ENCODE measurements around the gene TACR3. TPM values are rescaled to one million over a fixed set of nuclear protein-coding genes. Genes with fewer than 3 reads are reported as not detected.

The TACR3 gene
- total and polyA plus RNA-seq, 2 of the 4 experiments (the other 2 are of a cell fraction), result not detected

GRCh38 chr4:103757631-103758030, 37.8 kb upstream of the TACR3 start:
- no peaks in the 10 kb centered on the region for H3K9me1 ChIP-seq (ENCODE audit: insufficient read depth, low read length)
- in situ Hi-C loops (cut with MboI; ENCODE audit: low sequenced_read_pairs), result no loop called here
- H3K9me3 ChIP-seq (ENCODE audit: control insufficient read depth, insufficient read depth, low read length), result peaks cover 12% of the 10 kb centered on the region; the same call in 1 of the 2 replicates
- H4K5ac ChIP-seq (ENCODE audit: low read depth, low read length), result no peak overlapping the region
- H2BK20ac ChIP-seq (ENCODE audit: low read depth, low read length), result no peak overlapping the region
- no peak overlapping the region for H3K56ac ChIP-seq (ENCODE audit: extremely low read depth, insufficient read depth, low read length)
- ChIA-PET POLR2A (ENCODE audit: unreplicated experiment) (no interaction called here), CTCF (no interaction called here)
- H3K27ac ChIP-seq (ENCODE audit: insufficient read depth, low read length), result no peak overlapping the region
- H3K14ac ChIP-seq (replicated peaks; ENCODE audit: low read depth, low read length), result no peak overlapping the region
- no peak overlapping the region for H3K23ac ChIP-seq (ENCODE audit: low read depth, low read length)
- no CpG with 5 or more reads among the region's 2 CpGs for WGBS, 2 experiments (ENCODE audit: extremely low coverage in 2 of 2, insufficient read length in 1 of 2)
- H3K4ac ChIP-seq (ENCODE audit: low read depth, low read length), result no peak overlapping the region
- no peak overlapping the region for H3K18ac ChIP-seq (ENCODE audit: low read depth, low read length)
- H4K20me1 ChIP-seq (ENCODE audit: insufficient read depth, low read length), result no peaks in the 10 kb centered on the region
- intact Hi-C loops (cut with micrococcal nuclease), result no loop called here
- dilution Hi-C loops (cut with HindIII; ENCODE audit: low sequenced_read_pairs, unreplicated experiment), result no loop called here
- H2BK5ac ChIP-seq (ENCODE audit: low read depth, low read length, poor library complexity, severe bottlenecking), result no peak overlapping the region
- H2AK9ac ChIP-seq (replicated peaks; ENCODE audit: low read depth, low read length, poor library complexity), result no peak overlapping the region
- H3K4me2 ChIP-seq (ENCODE audit: low read depth, low read length), result no peak overlapping the region
- H2AFZ ChIP-seq (replicated peaks; ENCODE audit: low read length, poor library complexity), result no peak overlapping the region
- ATAC-seq (ENCODE audit: low read depth) (no peak), DNase-seq (no peak)
- BruUV-seq (replicated peaks), result no TSS peak
- no peaks in the 10 kb centered on the region for H3K79me1 ChIP-seq (ENCODE audit: low read depth in 1 of 2, low read length in 2 of 2)
- H4K91ac ChIP-seq (ENCODE audit: insufficient read depth, low read depth, low read length), result no peak overlapping the region
- no peaks in the 10 kb centered on the region for H3K36me3 ChIP-seq (ENCODE audit: control insufficient read depth, insufficient read depth, low read length)
- TF ChIP-seq RAD21 (IDR thresholded peaks at IDR 0.05; ENCODE audit: low read length) (no peak), BHLHE40 (IDR thresholded peaks at IDR 0.05; ENCODE audit: low read depth, low read length) (no peak), NFE2L2 (IDR thresholded peaks at IDR 0.05; ENCODE audit: low read depth, low read length) (no peak), POLR2A (IDR thresholded peaks at IDR 0.05; ENCODE audit: low read depth, low read length) (no peak), FOS (IDR thresholded peaks at IDR 0.05; ENCODE audit: low read depth, low read length) (no peak), RCOR1 (IDR thresholded peaks at IDR 0.05; ENCODE audit: insufficient replicate concordance, low read length) (no peak), RFX5 (IDR thresholded peaks at IDR 0.05; ENCODE audit: low read depth, low read length) (no peak), CTCF (conservative IDR thresholded peaks at IDR 0.05; ENCODE audit: low read depth, low read length) (no peak), USF2 (IDR thresholded peaks at IDR 0.05; ENCODE audit: low read depth, low read length) (no peak), CEBPB (IDR thresholded peaks at IDR 0.05; ENCODE audit: low read depth, low read length) (no peak), SMC3 (IDR thresholded peaks at IDR 0.05; ENCODE audit: low read depth, low read length) (no peak), CHD1 (IDR thresholded peaks at IDR 0.05; ENCODE audit: low read depth, low read length) (no peak), MXI1 (IDR thresholded peaks at IDR 0.05; ENCODE audit: borderline replicate concordance, low read depth, low read length) (no peak), MAZ (IDR thresholded peaks at IDR 0.05; ENCODE audit: borderline replicate concordance, low read depth, low read length) (no peak)
- no peak overlapping the region for H4K8ac ChIP-seq (ENCODE audit: low read depth in 2 of 2, low read length in 2 of 2)
- H3K4me3 ChIP-seq (ENCODE audit: insufficient read depth, low read depth, low read length), result no peak overlapping the region
- H2BK120ac ChIP-seq (ENCODE audit: low read depth, low read length), result no peak overlapping the region
- H3K9ac ChIP-seq (ENCODE audit: low read depth, low read length), result no peak overlapping the region
- H2BK15ac ChIP-seq (ENCODE audit: low read depth, low read length), result no peak overlapping the region
- no peaks in the 10 kb centered on the region for H3K27me3 ChIP-seq (ENCODE audit: control insufficient read depth, insufficient read depth, low read length)
- H3K4me1 ChIP-seq (ENCODE audit: control insufficient read depth, insufficient read depth, low read length), result no peaks in the 10 kb centered on the region
- H2AK5ac ChIP-seq (ENCODE audit: low read depth, low read length), result no peak overlapping the region

Data from IMR-90 (cell line).